NCI-H1436 treated with DMSO at 0.1 percent for 48 hours (cell line): Measurements from ENCODE around the gene CCDC191.

ENCODE experiments used
- DNase-seq: peaks from one replicate; lab custom pipeline; 2025; lab: John Stamatoyannopoulos, UW

CCDC191 gene

GRCh38 chr3:114056130-114057010, at the start of gene CCDC191, which contains the start of gene QTRT2:
TSS of gene CCDC191 (minus strand) at chr3:114056526. CDS start at chr3:114056466, 60 bp downstream.
TSS of gene QTRT2 (plus strand) at chr3:114056737. CDS start at chr3:114065258, 8,521 bp downstream.
- peak; percentile 99 for DNase-seq

GRCh38 chr3:114104414-114104813, 48.1 kb upstream of the CCDC191 start:
- no peak for DNase-seq

GRCh38 chr3:114103858-114104257, 47.5 kb upstream of the CCDC191 start:
- no peak for DNase-seq

GRCh38 chr3:114103181-114103580, 46.9 kb upstream of the CCDC191 start:
- no peak for DNase-seq

- DNase-seq, result no peak
Observed at GRCh38 chr3:114101101-114101500, 44.8 kb upstream of the CCDC191 start.

- DNase-seq, result no peak
Observed at GRCh38 chr3:114095796-114096195, 39.5 kb upstream of the CCDC191 start.

GRCh38 chr3:114093596-114093995, 37.3 kb upstream of the CCDC191 start:
- DNase-seq, result no peak

GRCh38 chr3:114093016-114093380, 36.7 kb upstream of the CCDC191 start:
- DNase-seq, result no peak

GRCh38 chr3:114092151-114093015, 36.1 kb upstream of the CCDC191 start:
- no peak for DNase-seq

GRCh38 chr3:114089675-114090074, 33.3 kb upstream of the CCDC191 start:
- DNase-seq, result no peak

- DNase-seq, result no peak
Observed at GRCh38 chr3:114086356-114086755, 30.0 kb upstream of the CCDC191 start.

GRCh38 chr3:114083112-114083511, 26.8 kb upstream of the CCDC191 start:
- DNase-seq, result no peak

- DNase-seq, result no peak
Observed at GRCh38 chr3:114081037-114081436, 24.7 kb upstream of the CCDC191 start.

- DNase-seq, result no peak
Observed at GRCh38 chr3:114080201-114080600, 23.9 kb upstream of the CCDC191 start.

GRCh38 chr3:114079761-114080160, 23.4 kb upstream of the CCDC191 start:
- DNase-seq, result no peak

GRCh38 chr3:114078126-114078525, 21.8 kb upstream of the CCDC191 start:
- no peak for DNase-seq

GRCh38 chr3:114076711-114077110, 20.4 kb upstream of the CCDC191 start:
- DNase-seq, result no peak

GRCh38 chr3:114071786-114072185, 15.5 kb upstream of the CCDC191 start:
- no peak for DNase-seq

GRCh38 chr3:114068336-114068735, 12.0 kb upstream of the CCDC191 start:
- DNase-seq, result no peak

GRCh38 chr3:114067804-114068203, 11.5 kb upstream of the CCDC191 start:
- no peak for DNase-seq

- DNase-seq, result no peak
Observed at GRCh38 chr3:114060906-114061655, 4.8 kb upstream of the CCDC191 start.

GRCh38 chr3:114058646-114059045, 2.3 kb upstream of the CCDC191 start:
- no peak for DNase-seq
